HG02852 (cell line): ENCODE measurements around the gene CEMP1.

Source experiments
- ATAC-seq: cut with Tn5 transposase; IDR thresholded peaks from one replicate; pipeline ENCODE4 v1.9.1; 2021; ENCODE audit warnings: mild to moderate bottlenecking, moderate library complexity; ENCODE audit not compliant: unreplicated experiment

CEMP1 gene

DNA sequence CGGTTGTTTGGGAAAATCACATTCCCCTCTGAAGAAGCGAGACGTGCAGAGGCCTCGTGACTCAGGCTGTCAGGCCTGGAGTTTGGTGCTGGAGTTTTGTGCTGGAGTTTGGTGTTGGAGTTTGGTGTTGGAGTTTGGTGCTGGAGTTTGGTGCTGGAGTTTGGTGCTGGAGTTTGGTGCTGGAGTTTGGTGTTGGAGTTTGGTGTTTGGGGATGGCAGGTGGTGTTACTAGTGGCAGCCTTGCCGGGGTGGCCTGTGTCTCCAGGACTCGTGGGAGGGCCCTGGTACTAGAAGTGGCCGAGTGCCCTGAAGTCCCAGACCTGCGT, 43.7 kb downstream of the CEMP1 start:
- ATAC-seq = no peak

DNA sequence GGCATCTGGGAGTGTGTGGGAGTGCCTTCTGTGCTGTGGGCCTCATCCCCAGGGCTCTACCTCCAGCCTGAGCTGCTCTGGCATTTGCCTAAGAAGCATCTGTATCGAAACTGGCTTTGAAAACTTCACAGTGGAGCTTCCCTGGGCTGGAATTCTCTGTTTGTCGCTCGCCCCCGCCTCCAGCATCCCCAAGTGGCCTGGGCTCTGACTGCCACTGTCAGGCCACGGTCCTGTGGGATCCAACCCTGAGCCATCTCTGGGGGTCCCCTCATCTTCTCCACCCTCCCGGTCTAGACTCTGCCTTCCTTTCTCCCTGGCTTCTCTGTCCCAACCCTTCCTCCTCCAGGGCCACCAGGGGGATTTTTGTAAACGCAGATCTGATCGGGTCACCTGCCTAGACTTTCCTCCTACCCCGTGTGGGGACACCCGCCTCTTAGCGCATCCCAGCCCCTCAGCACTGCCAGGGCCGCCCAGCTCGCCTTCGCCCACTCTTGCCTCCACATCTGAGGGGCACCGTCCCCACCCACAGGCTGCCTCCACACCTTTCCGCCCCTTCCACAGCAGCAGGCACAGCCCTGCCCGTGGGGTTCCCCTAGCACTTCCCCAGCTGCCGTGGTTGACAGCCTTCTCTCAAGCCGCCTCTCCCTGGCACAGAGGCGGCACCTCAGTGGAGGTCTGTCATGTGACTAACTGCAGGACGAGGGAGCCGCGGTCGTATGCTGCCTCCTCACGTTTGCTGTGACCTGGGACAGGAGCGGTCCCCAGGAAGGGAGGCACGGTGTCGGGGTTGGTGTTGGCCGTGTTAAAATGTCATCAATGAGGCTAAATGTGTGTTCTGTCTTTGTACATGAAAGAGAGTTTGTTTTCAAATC, 44.3 kb downstream of the CEMP1 start:
- ATAC-seq = peak; percentile 64

DNA sequence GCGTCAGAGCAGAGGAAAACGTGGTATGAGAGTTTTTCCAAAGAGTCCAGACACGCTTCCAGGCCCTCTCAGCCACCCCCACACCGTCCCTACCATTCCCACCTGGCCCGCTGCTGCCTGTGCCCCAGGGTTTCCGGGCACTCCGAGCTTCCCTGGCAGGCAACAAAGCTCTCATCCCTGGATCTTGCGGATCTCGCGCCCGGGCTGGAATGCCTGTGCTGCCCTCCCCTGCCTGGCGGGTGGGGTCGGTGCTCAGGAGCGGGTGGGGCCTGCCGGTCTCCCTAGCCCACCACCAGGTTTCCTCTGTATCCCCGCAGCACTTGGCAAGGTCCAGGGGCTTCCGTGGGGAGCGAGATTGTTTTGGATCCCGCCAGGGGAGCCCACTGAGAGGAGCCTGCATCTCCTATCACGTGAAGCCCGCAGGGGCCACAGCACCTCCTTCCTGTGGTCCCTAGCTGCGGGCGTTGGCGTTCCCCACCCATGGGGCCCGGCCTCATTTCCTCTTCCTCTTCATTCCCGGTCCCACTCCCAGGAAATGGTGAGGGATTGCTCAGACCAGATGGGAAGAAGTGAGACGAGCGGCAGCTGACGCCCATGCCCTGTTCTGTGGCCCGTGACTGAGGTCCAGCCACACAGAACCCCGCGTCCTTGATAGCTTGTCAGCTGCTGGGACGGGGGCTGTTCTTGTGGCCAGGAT, 45.2 kb downstream of the CEMP1 start:
- ATAC-seq = no peak

DNA sequence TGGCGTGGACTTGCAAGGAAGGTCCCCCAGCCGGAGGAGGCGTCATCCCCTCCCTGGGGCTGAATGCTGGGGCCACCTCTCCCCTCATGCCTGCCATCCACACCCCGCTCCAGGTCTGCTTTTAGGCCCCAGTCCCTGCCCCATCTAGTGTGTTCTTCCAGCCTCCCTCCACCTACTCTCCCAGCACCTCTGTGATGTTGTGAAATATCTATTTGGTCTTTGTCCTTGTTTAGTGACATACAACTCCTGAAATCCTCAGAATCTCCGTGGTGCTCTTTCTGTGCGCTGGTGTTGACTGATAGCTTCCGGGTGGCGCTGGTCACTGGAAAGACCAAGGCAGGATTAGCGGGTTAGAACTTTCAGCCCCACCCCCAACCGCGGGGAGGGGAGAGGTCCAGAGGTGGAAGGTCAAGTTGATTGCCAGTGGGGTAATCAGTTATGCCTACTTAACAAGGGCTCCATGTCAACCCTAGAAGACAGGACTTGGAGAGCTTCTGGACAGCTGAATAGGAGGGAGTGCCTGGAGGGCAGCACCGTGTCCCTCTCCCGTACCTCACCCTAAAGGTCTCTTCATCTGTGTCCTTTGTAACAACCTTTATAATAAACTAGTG, 46.2 kb downstream of the CEMP1 start:
- ATAC-seq = no peak

DNA sequence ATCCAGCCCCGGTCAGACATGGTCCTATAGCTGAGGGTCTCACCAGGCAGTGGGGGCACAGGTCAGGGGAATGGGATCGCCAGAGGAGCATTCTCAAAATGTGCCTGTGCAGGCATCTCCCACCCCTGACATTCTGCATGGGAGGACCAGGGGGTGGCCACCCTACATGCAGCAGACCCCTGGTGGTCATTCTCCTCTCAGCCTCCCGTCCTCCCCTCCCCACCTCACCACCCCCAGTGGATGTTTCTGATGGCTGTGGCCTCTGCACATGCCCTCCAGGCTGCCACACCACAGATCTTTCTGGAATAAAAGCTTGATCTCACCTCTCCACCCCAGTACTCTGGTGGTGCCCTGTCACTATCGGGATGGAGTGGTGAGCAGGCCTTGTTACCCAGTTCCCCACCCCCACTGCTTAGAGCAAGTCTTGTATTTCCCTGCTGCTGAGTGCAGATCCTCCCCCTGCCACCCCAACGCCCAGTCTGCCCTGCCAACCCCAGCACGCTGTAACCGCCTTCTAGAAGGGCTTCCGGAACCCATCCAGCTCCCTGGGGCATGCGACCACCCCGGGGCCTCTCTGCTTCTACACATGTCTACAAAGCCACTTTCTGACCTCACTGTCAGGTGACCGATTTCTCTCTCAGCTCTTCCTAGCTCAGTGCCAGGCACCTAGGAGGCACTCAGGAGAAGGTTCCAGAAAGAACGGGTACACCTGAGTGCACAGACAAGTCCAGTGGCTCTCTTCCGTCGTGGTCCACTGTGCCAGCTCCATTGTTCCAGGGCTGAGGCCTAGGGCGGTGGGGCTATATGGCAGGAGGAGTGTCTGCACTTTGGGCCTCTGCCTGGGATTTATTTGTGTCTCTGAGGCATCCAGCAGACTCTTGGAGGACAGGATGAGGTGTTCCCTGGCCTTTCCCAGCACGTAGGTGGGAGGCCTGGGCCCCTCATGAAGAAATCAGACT, 47.0 kb downstream of the CEMP1 start:
- ATAC-seq = no peak

DNA sequence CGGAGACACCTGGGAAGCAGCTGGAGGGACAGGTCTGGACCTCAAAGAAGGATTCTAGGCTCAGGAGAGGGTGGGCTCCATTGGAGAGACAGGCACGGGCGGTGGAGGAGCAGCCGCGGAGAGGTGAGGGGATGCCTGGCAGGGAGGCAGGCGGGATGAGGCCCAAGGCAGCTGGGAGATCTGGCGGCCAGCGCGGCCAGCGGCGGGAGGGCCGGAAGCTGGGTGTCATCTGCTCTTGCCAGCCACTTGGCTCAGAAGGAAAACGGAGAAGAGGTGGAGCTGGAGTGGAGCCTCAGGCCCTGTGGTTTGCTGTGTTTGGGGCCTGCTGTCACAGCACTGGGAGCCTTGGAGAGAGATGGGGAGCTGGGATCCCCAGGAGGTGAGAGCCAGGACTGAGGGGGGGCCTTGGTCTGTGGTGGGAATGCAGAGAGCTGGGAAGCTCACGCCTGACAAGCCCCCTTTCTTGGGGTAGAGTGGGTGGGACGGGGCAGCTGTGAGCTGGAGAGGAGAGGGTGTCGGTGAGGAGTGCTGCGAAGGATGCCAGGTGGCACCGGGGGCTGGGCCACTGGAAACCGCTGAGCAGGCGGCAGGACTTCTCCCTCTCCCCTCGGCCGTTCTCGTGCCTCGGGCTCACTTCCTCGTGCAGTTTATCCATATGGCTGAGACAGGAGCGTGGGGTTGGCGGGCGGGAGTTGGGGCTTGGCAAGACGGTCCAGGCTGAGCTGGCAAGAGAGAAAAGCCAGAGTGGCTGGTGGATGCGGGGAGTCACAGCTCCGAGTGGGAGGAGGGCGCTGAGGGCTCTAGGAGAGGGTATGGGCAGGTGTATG, 48.3 kb downstream of the CEMP1 start:
- ATAC-seq = no peak

DNA sequence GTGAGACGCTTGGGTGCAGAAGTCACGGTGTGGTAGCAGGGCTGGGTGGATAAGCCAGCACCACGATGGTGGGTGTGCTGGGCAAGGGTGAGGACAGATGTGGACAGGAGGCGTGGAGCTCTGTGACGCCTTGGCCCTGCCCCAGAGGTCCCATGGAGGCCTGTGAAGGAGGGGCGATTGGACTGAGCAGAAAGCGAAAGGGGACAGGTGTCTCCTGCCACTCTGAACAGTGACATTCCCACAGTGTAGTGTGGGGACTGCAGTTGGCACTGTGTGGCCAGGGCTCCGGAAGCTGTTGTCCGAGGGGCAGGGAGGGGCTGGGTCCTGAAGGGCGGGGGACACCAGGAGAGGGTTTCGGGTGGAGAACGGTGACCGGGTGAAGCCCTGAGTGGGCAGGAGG, 49.0 kb downstream of the CEMP1 start:
- no peak for ATAC-seq

DNA sequence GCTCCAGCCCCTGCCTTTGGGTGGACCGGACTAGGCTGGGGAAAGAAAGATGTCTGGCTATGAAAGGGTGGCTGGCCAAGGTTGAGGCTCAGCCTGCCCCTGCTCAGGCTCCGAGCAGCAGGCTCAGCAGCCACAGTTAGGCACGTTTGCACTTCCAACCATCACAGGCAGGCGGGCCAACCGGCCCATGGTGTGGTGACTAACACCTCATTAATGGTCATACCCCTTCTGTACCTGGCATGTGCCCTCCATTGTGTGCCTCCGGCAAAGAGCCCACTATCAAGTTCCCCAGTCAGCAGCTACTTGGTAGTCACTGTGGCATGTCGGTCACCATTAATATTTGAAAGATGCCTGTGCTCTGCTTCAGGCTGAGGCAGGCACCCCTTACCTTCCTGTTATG, 49.5 kb downstream of the CEMP1 start:
- no peak for ATAC-seq

DNA sequence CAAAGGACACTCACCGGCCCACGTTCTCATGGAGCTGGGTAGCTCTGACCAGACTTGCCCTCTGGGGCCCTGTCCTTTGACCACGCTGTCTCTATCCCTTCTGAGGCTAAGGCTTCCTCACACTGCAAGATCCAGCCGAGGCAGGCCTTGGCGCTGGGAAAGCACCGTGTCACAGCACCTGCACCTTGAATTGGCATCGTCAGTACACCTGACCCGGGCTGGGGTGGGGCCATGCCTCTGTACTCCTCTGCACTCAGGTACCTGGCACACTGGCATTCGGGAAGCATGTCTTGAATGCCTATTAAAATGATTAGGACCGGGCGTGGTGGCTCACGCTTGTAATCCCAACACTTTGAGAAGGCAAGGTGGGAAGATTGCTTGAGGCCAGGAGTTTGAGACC, 50.3 kb downstream of the CEMP1 start:
- ATAC-seq = no peak
